GM12892 (cell line): ENCODE measurements around the gene FUT8.

ENCODE experiments used
- POLR2A ChIP-seq: IDR thresholded peaks from 2 replicates; pipeline ENCODE4 v1.6.1; 2011; ENCODE audit warnings: low read depth, low read length, control low read depth
- POLR2AphosphoS5 ChIP-seq: IDR thresholded peaks from 2 replicates; pipeline ENCODE4 v1.6.1; 2011; ENCODE audit warnings: low read depth, low read length, control low read depth
- TAF1 ChIP-seq: IDR thresholded peaks from 2 replicates; pipeline ENCODE4 v1.6.1; 2011; ENCODE audit warnings: low read depth, mild to moderate bottlenecking, control low read depth, low read length, borderline replicate concordance

DNA sequence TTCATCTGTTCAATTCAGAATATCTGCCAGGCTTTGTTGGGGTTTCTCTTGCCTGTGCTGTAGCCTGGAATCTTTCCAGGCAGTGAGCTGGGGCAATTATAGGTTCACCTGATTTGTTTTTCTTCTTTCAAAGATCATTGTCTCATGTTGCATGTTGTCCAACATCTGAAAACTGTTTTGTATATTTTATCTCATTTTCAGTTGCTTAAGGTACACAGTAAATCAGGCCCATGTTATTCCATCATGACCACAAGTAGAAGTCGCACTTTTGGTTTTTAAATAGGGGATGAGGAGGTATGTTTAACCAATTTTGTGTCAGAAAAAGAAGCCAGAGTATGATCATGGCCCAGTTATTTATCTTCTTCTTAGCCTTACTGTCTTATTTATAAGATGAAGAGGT, 24.9 kb upstream of the FUT8 start:
- TF ChIP-seq POLR2A (no peak), POLR2AphosphoS5 (no peak), TAF1 (no peak)
